Endothelial cell of umbilical vein (primary cell): ENCODE results near the gene ZNF616. TPM values are rescaled to one million over a fixed set of nuclear protein-coding genes. Genes with fewer than 3 reads are reported as not detected.
A peak's percentile ranks its signal among the peaks of the same experiment; 100 is the strongest.

Source experiments
- BruUV-seq: library from RNA; stranded (reverse); fragments of 400-500 nt; replicated peaks from 2 replicates; lab custom pipeline; 2021; lab: Mats Ljungman, UMichigan
- CTCF ChIA-PET: fragments of 300-600, 350-600 bp; sonication (Branson Sonifier 250); formaldehyde crosslinking; loops from one replicate; lab custom pipeline; 2021; ENCODE audit warnings: antibody characterized with exemption, inconsistent platforms; lab: Charles Lee
- POLR2A ChIA-PET: fragments of 300-600, 350-600 bp; sonication (Branson Sonifier 250); formaldehyde crosslinking; loops from one replicate; lab custom pipeline; 2021; ENCODE audit warnings: antibody characterized with exemption, inconsistent platforms; lab: Charles Lee
- DNase-seq: peaks from one replicate; pipeline ENCODE4 v3.0.0-alpha.2; 2011; ENCODE audit warnings: low read depth, low spot score
- FAIRE-seq: peaks from 2 replicates; lab custom pipeline; 2011; peaks lifted over from hg19 to GRCh38; lab: Jason Lieb, UNC
- H2AFZ ChIP-seq: 2 replicates; pipeline ENCODE4 v1.6.0; 2012; ENCODE audit warnings: low read depth, low read length, control low read depth, inconsistent platforms
- H3K27ac ChIP-seq: 2 replicates; pipeline ENCODE4 v1.5.1; 2011; ENCODE audit warnings: low read depth, mild to moderate bottlenecking, control low read depth, low read length, moderate library complexity; ENCODE audit not compliant: insufficient read depth
- H3K27me3 ChIP-seq, 2 experiments: 2 replicates each; pipeline versions ENCODE4 v1.6.0 to v1.6.1; 2011; ENCODE audit warnings: low read length in 2 of 2, mixed read lengths in 1 of 2; ENCODE audit not compliant: control insufficient read depth in 2 of 2, insufficient read depth in 2 of 2
- H3K36me3 ChIP-seq, 2 experiments: 2 replicates in 1 of 2; 3 replicates in 1 of 2; pipeline ENCODE4 v1.5.1; 2011; ENCODE audit warnings: low read length in 2 of 2, mild to moderate bottlenecking in 1 of 2, moderate library complexity in 1 of 2; ENCODE audit not compliant: control insufficient read depth in 2 of 2, insufficient read depth in 2 of 2; ENCODE audit errors: extremely low read depth in 1 of 2
- H3K4me1 ChIP-seq: 3 replicates; pipeline ENCODE4 v1.5.1; 2011; ENCODE audit warnings: mild to moderate bottlenecking, low read length; ENCODE audit not compliant: control insufficient read depth, insufficient read depth; ENCODE audit errors: extremely low read depth
- H3K4me2 ChIP-seq: 2 replicates; pipeline ENCODE4 v1.6.1; 2011; ENCODE audit warnings: low read length, control low read depth, mixed read lengths; ENCODE audit not compliant: insufficient read depth
- H3K4me3 ChIP-seq, 3 experiments: fragments of 200-600 bp in 1 of 3; sonication (generic), shearing (Covaris generic) in 1 of 3; replicated peaks in 1 of 3; 2 replicates each; pipeline ENCODE4 v1.5.1; 2011 to 2016; ENCODE audit warnings: control low read depth in 3 of 3, low read length in 3 of 3, mild to moderate bottlenecking in 2 of 3, inconsistent platforms in 1 of 3, low read depth in 1 of 3, moderate library complexity in 1 of 3; ENCODE audit not compliant: insufficient read depth in 1 of 3
- H3K79me2 ChIP-seq: 2 replicates; pipeline ENCODE4 v1.6.0; 2012; ENCODE audit warnings: low read length, inconsistent platforms; ENCODE audit not compliant: control insufficient read depth, insufficient read depth
- H3K9ac ChIP-seq: replicated peaks from 2 replicates; pipeline ENCODE3; 2011; ENCODE audit warnings: low read length, control low read depth; ENCODE audit not compliant: insufficient read depth; ENCODE audit errors: extremely low read depth
- H3K9me1 ChIP-seq: replicated peaks from 3 replicates; pipeline ENCODE4 v1.6.0; 2011; ENCODE audit warnings: mild to moderate bottlenecking, low read length; ENCODE audit not compliant: control insufficient read depth, insufficient read depth; ENCODE audit errors: extremely low read depth
- H3K9me3 ChIP-seq: replicated peaks from 2 replicates; pipeline ENCODE4 v1.5.1; 2012; ENCODE audit warnings: low read length, inconsistent platforms; ENCODE audit not compliant: control insufficient read depth, insufficient read depth
- H4K20me1 ChIP-seq: replicated peaks from 2 replicates; pipeline ENCODE3; 2011; ENCODE audit warnings: mild to moderate bottlenecking, low read length; ENCODE audit not compliant: control insufficient read depth, insufficient read depth; ENCODE audit errors: extremely low read depth
- CTCF ChIP-seq, 2 donors: IDR thresholded peaks; 1 replicate in 1 of 2; 2 replicates in 1 of 2; pipeline ENCODE4 v1.5.1; 2011; ENCODE audit warnings: low read length in 2 of 2, mild to moderate bottlenecking in 2 of 2, moderate library complexity in 2 of 2, control low read depth in 1 of 2, inconsistent platforms in 1 of 2, low read depth in 1 of 2; ENCODE audit not compliant: insufficient read depth in 1 of 2; ENCODE audit errors: extremely low read depth in 1 of 2
- EZH2 ChIP-seq: IDR thresholded peaks from 2 replicates; pipeline ENCODE4 v1.6.1; 2012; ENCODE audit warnings: borderline replicate concordance, low read depth, mild to moderate bottlenecking, moderate library complexity, low read length, inconsistent platforms; ENCODE audit not compliant: severe bottlenecking
- FOS ChIP-seq: IDR thresholded peaks from 2 replicates; pipeline ENCODE4 v1.6.1; 2011; ENCODE audit warnings: mild to moderate bottlenecking, low read length, moderate library complexity, borderline replicate concordance; ENCODE audit not compliant: insufficient read depth
- GATA2 ChIP-seq: IDR thresholded peaks from 2 replicates; pipeline ENCODE4 v1.7.0; 2011; ENCODE audit warnings: low read depth, mild to moderate bottlenecking, moderate library complexity, mixed read lengths, low read length; ENCODE audit not compliant: insufficient read length, insufficient read depth
- JUN ChIP-seq: IDR thresholded peaks from 2 replicates; pipeline ENCODE4 v1.6.1; 2011; ENCODE audit warnings: borderline replicate concordance, low read depth; ENCODE audit not compliant: insufficient read length, insufficient read depth
- MAX ChIP-seq: IDR thresholded peaks from 2 replicates; pipeline ENCODE4 v1.6.1; 2011; ENCODE audit not compliant: insufficient read depth, insufficient read length
- MYC ChIP-seq: IDR thresholded peaks from one replicate; pipeline ENCODE4 v1.6.1; 2011; ENCODE audit warnings: mild to moderate bottlenecking, low read depth, low read length
- POLR2A ChIP-seq: IDR thresholded peaks from 2 replicates; pipeline ENCODE4 v1.6.1; 2012; ENCODE audit warnings: low read depth, mild to moderate bottlenecking, control low read depth, low read length
- POLR2AphosphoS5 ChIP-seq: IDR thresholded peaks from 2 replicates; pipeline ENCODE4 v1.6.1; 2012; ENCODE audit warnings: low read depth, mild to moderate bottlenecking, control low read depth, low read length, moderate library complexity; ENCODE audit not compliant: insufficient read depth
- dilution Hi-C: fragments of 300-500 bp; cut with MboI; formaldehyde crosslinking; loops from one replicate; pipeline ENCODE4 v1.15.0; 2019; ENCODE audit warnings: low sequenced_read_pairs; ENCODE audit not compliant: extremely low pct_ligation_motif_present
- intact Hi-C: fragments of 100-400 bp; cut with micrococcal nuclease; formaldehyde crosslinking; loops from one replicate; pipeline ENCODE4 v1.10.0; 2022
- polyA plus RNA-seq, 4 experiments: library from polyadenylated mRNA; depleted of rRNA in 3 of 4; stranded (reverse) in 3 of 4; unstranded in 1 of 4; fragments of >200 nt; gene quantifications; 2 replicates each; pipeline versions ENCODE4 v1.2.1 to v1.2.3, GENCODE V29; 2011 to 2012; ENCODE audit warnings: missing spikeins in 1 of 4
- total RNA-seq: library from RNA; stranded (reverse); gene quantifications from 2 replicates; pipeline ENCODE4 v1.2.3, GENCODE V29; 2021

ZNF616 gene
- total and polyA plus RNA-seq, 2 donors (not counting 3 experiments of a cell fraction or from before 2014, with no cell fraction given) = 1.7 to 9.1 TPM

GRCh38 chr19:52148256-52148655, 8.5 kb upstream of the ZNF616 start:
- Histone ChIP-seq H3K9me1 (no peaks in the 10 kb centered on the region), H3K4me2 (no peak overlapping the region), H3K4me1 (no peaks in the 10 kb centered on the region), H3K27ac (no peak overlapping the region), H3K9ac (no peak overlapping the region), H3K9me3 (no peaks in the 10 kb centered on the region), H2AFZ (no peak overlapping the region), H3K79me2 (no peaks in the 10 kb centered on the region), H4K20me1 (no peaks in the 10 kb centered on the region), H3K27me3 (no peaks in the 10 kb centered on the region), H3K4me3 (no peak overlapping the region), H3K36me3 (no peaks in the 10 kb centered on the region)
- FAIRE-seq (no peak), DNase-seq (peak; percentile 51)
- CTCF ChIA-PET = no interaction called here
- intact Hi-C loops (no loop called here), dilution Hi-C loops (no loop called here)
- no TSS peak for BruUV-seq
- POLR2A ChIA-PET = no interaction called here
- TF ChIP-seq MAX (no peak), CTCF (IDR thresholded peaks at IDR 0.05; ENCODE audit: extremely low read depth in 1 of 2, insufficient read depth in 1 of 2, low read depth in 1 of 2, low read length in 2 of 2) (no peak), MYC (no peak), GATA2 (no peak)

- Histone ChIP-seq H3K79me2 (peaks cover 5% of the 10 kb centered on the region), H2AFZ (no peak overlapping the region), H3K9me1 (no peaks in the 10 kb centered on the region), H3K4me2 (no peak overlapping the region), H3K27ac (no peak overlapping the region), H4K20me1 (no peaks in the 10 kb centered on the region), H3K4me1 (peaks cover 6% of the 10 kb centered on the region), H3K9me3 (no peaks in the 10 kb centered on the region), H3K9ac (no peak overlapping the region), H3K36me3 (no peaks in the 10 kb centered on the region), H3K27me3 (no peaks in the 10 kb centered on the region), H3K4me3 (no peak overlapping the region)
- dilution Hi-C loops = no loop called here
- FAIRE-seq (no peak), DNase-seq (no peak)
- POLR2A ChIA-PET = no interaction called here
- no TSS peak for BruUV-seq
- CTCF ChIA-PET = no interaction called here
- TF ChIP-seq CTCF (IDR thresholded peaks at IDR 0.05; ENCODE audit: extremely low read depth in 1 of 2, insufficient read depth in 1 of 2, low read depth in 1 of 2, low read length in 2 of 2) = no peak
- TF ChIP-seq JUN = no peak
- TF ChIP-seq EZH2 = no peak
- TF ChIP-seq MAX = no peak
- no peak for TF ChIP-seq POLR2A
- no peak for TF ChIP-seq GATA2
- TF ChIP-seq POLR2AphosphoS5 = no peak
- TF ChIP-seq FOS = no peak
- TF ChIP-seq MYC = no peak
- intact Hi-C loops = no loop called here
These were observed 2.4 kb upstream of the ZNF616 start for GRCh38 chr19:52142001-52142595.
